Activated CD8-positive, alpha-beta T cell treated with anti-CD3 and anti-CD28 coated beads for 36 hours (primary cell): ENCODE measurements around the gene ZNF787. TPM values are rescaled to one million over a fixed set of nuclear protein-coding genes. Genes with fewer than 3 reads are reported as not detected.

Experiments
- ATAC-seq: fragments of 200-7000 bp; cut with Tn5 transposase; one replicate; pipeline ENCODE4 v1.10.0; 2021; ENCODE audit warnings: mild to moderate bottlenecking, moderate library complexity
- CTCF ChIA-PET: fragments of 350-600 bp; sonication (Branson Sonifier 250); formaldehyde crosslinking; loops from one replicate; lab custom pipeline; 2021; ENCODE audit warnings: antibody characterized with exemption; lab: Charles Lee
- POLR2A ChIA-PET: fragments of 350-600 bp; sonication (Branson Sonifier 250); formaldehyde crosslinking; loops from one replicate; lab custom pipeline; 2021; ENCODE audit warnings: antibody characterized with exemption; lab: Charles Lee
- DNase-seq: peaks from one replicate; pipeline ENCODE4 v3.0.0-alpha.2; 2020
- H3K27ac Mint-ChIP-seq: one replicate; pipeline ENCODE4 v1.8.0; 2021; ENCODE audit warnings: mild to moderate bottlenecking, mixed read lengths
- H3K27me3 Mint-ChIP-seq: one replicate; pipeline ENCODE4 v1.8.0; 2021; ENCODE audit warnings: mixed read lengths
- H3K36me3 Mint-ChIP-seq: one replicate; pipeline ENCODE4 v1.8.0; 2021; ENCODE audit warnings: low read depth, mixed read lengths
- H3K4me1 Mint-ChIP-seq: one replicate; pipeline ENCODE4 v1.8.0; 2021; ENCODE audit warnings: low read depth, mixed read lengths
- H3K4me3 Mint-ChIP-seq: one replicate; pipeline ENCODE4 v1.8.0; 2021; ENCODE audit warnings: mild to moderate bottlenecking, moderate library complexity, mixed read lengths
- H3K9me3 Mint-ChIP-seq: one replicate; pipeline ENCODE4 v1.8.0; 2021; ENCODE audit warnings: mixed read lengths
- CTCF ChIP-seq: fragments of 200-600 bp; IDR thresholded peaks from one replicate; pipeline ENCODE4 v1.8.0; 2022; ENCODE audit warnings: antibody characterized with exemption, mild to moderate bottlenecking
- intact Hi-C: fragments of 100-400 bp; cut with micrococcal nuclease; formaldehyde crosslinking; loops from one replicate; pipeline ENCODE4 v1.10.0; 2022
- total RNA-seq, 2 experiments: library from RNA; stranded (reverse); gene quantifications; one replicate each; pipeline ENCODE4 v1.2.3, GENCODE V29; 2021

The ZNF787 gene
- total RNA-seq, 2 experiments from 2014 or later = 24.2 to 25.8 TPM

- Mint-ChIP-seq H3K9me3 (no peaks in the 10 kb centered on the region), H3K36me3 (peaks cover 1% of the 10 kb centered on the region), H3K27me3 (no peaks in the 10 kb centered on the region), H3K27ac (peak overlapping the region; percentile 95), H3K4me3 (peak overlapping the region; percentile 78), H3K4me1 (peaks cover 34% of the 10 kb centered on the region)
- TF ChIP-seq CTCF = no peak
- DNase-seq (peak; percentile 43), ATAC-seq (no peak)
- ChIA-PET POLR2A (interaction anchor here (0.7 to 2.2 kb wide), 2 partner anchors 15 to 18 kb away, joined by 3 to 9 read pairs; no protein-coding TSS in a partner anchor), CTCF (interaction anchor here (1.4 to 2.2 kb wide), 2 partner anchors 17 to 35 kb away, joined by 3 to 6 read pairs; no protein-coding TSS in a partner anchor)
- intact Hi-C loops = loop anchor here (2.0 kb wide), 1 partner anchor 19 kb away; the partner anchor contains the start of gene ZNF787
Measured at GRCh38 chr19:56139847-56140582, 18.9 kb upstream of the ZNF787 start.

GRCh38 chr19:56138069-56138468 lies 17.0 kb upstream of the ZNF787 start:
- ATAC-seq (no peak), DNase-seq (no peak)
- intact Hi-C loops = no loop called here
- H3K27ac Mint-ChIP-seq = no peak overlapping the region
- CTCF ChIA-PET = no interaction called here
- H3K27me3 Mint-ChIP-seq = no peaks in the 10 kb centered on the region
- peaks cover 21% of the 10 kb centered on the region for H3K4me1 Mint-ChIP-seq
- no peaks in the 10 kb centered on the region for H3K9me3 Mint-ChIP-seq
- TF ChIP-seq CTCF = no peak
- POLR2A ChIA-PET = interaction anchor here (0.6 kb wide), 1 partner anchor 1963 kb away, joined by 3 read pairs; no protein-coding TSS in a partner anchor
- H3K36me3 Mint-ChIP-seq = peaks cover 1% of the 10 kb centered on the region
- no peak overlapping the region for H3K4me3 Mint-ChIP-seq

- H3K36me3 Mint-ChIP-seq = no peaks in the 10 kb centered on the region
- no peak for TF ChIP-seq CTCF
- no peak for ATAC-seq
- intact Hi-C loops = no loop called here
- H3K27ac Mint-ChIP-seq = no peak overlapping the region
- H3K9me3 Mint-ChIP-seq = no peaks in the 10 kb centered on the region
- ChIA-PET CTCF (interaction anchor here (0.7 kb wide), 1 partner anchor 36 kb away, joined by 3 read pairs; no protein-coding TSS in a partner anchor), POLR2A (interaction anchor here (0.6 to 1.7 kb wide), 2 partner anchors 16 to 1963 kb away, joined by 3 to 4 read pairs; partner anchors contain the start of gene ZNF787)
- no peak overlapping the region for H3K4me3 Mint-ChIP-seq
- no peaks in the 10 kb centered on the region for H3K27me3 Mint-ChIP-seq
- no peak for DNase-seq
- H3K4me1 Mint-ChIP-seq = peaks cover 14% of the 10 kb centered on the region
Measured at GRCh38 chr19:56137405-56137804, 16.3 kb upstream of the ZNF787 start.

GRCh38 chr19:56136362-56136761 lies 15.3 kb upstream of the ZNF787 start:
- intact Hi-C loops = no loop called here
- no peak for DNase-seq
- TF ChIP-seq CTCF = no peak
- ChIA-PET POLR2A (interaction anchor here (1.7 kb wide), 1 partner anchor 15 kb away, joined by 4 read pairs; the partner anchor contains the start of gene ZNF787), CTCF (no interaction called here)
- H3K27me3 Mint-ChIP-seq = no peaks in the 10 kb centered on the region
- no peak overlapping the region for H3K4me3 Mint-ChIP-seq
- peaks cover 9% of the 10 kb centered on the region for H3K4me1 Mint-ChIP-seq
- H3K27ac Mint-ChIP-seq = no peak overlapping the region
- no peaks in the 10 kb centered on the region for H3K36me3 Mint-ChIP-seq
- no peak for ATAC-seq
- no peaks in the 10 kb centered on the region for H3K9me3 Mint-ChIP-seq

- Mint-ChIP-seq H3K27me3 (no peaks in the 10 kb centered on the region), H3K27ac (no peak overlapping the region), H3K4me1 (peaks cover 3% of the 10 kb centered on the region), H3K36me3 (no peaks in the 10 kb centered on the region), H3K9me3 (no peaks in the 10 kb centered on the region), H3K4me3 (no peak overlapping the region)
- ChIA-PET POLR2A (interaction anchor here (2.4 kb wide), 1 partner anchor 13 kb away, joined by 6 read pairs; the partner anchor contains the start of gene ZNF787), CTCF (no interaction called here)
- no peak for TF ChIP-seq CTCF
- intact Hi-C loops = no loop called here
- ATAC-seq (no peak), DNase-seq (no peak)
Measured at GRCh38 chr19:56134654-56134921, 13.5 kb upstream of the ZNF787 start.
